C4-2B (cell line): ENCODE results near the gene RCAN1.

Experiments used
- ZFX ChIP-seq: fragments of 450-650 bp; IDR thresholded peaks from 2 replicates; pipeline ENCODE4 v1.6.1; 2017
- TF ChIP-seq, protein P1 (sequence below): fragments of 450-650 bp; conservative IDR thresholded peaks from 2 replicates; pipeline ENCODE4 v1.5.1; 2017; ENCODE audit warnings: mild to moderate bottlenecking

DNA sequence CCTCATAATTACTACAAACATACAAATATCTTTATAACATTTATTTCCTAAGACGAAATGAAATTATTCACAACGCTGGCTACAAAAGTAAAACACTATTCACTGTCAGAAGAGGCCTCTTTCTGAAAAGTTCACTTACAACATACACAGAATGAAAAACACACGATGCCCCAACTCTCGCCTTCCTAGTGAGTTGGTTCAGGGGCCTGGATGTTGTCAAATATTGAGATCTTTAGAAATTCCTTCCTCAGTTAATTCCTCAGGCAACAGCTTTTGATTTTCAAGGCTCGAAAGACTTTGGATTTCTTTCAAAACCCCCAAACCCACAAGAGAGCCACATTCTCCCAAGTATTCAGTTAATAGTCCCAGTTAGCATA, 88.7 kb downstream of the RCAN1 start:
- TF ChIP-seq, protein P1, sequence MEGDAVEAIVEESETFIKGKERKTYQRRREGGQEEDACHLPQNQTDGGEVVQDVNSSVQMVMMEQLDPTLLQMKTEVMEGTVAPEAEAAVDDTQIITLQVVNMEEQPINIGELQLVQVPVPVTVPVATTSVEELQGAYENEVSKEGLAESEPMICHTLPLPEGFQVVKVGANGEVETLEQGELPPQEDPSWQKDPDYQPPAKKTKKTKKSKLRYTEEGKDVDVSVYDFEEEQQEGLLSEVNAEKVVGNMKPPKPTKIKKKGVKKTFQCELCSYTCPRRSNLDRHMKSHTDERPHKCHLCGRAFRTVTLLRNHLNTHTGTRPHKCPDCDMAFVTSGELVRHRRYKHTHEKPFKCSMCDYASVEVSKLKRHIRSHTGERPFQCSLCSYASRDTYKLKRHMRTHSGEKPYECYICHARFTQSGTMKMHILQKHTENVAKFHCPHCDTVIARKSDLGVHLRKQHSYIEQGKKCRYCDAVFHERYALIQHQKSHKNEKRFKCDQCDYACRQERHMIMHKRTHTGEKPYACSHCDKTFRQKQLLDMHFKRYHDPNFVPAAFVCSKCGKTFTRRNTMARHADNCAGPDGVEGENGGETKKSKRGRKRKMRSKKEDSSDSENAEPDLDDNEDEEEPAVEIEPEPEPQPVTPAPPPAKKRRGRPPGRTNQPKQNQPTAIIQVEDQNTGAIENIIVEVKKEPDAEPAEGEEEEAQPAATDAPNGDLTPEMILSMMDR = no peak
- TF ChIP-seq ZFX = no peak
